ENCODE data around the gene S100A10.
A peak's percentile ranks its signal among the peaks of the same experiment; 100 is the strongest.

The S100A10 gene

DNA sequence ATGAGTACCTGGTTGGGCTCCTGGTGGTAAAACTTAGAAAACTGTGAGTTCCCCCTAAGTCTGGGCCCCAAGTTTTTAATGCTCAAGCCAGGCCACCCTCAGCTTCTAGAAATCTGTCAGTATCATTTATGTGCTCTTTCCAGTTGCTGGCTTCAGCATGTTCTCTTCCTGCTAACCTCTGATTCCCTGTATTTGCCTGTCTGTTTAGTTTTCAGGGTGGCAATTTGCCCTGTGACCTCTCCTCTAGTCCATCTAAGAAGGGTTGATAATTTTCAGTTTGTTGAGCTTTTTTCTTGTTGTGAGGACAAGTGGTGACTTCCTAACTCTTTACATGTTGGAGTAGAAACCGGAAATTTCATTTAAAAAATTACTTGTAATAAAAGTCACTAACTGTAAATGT lies 16.0 kb upstream of the S100A10 start:
- DNase-seq: no peak

DNA sequence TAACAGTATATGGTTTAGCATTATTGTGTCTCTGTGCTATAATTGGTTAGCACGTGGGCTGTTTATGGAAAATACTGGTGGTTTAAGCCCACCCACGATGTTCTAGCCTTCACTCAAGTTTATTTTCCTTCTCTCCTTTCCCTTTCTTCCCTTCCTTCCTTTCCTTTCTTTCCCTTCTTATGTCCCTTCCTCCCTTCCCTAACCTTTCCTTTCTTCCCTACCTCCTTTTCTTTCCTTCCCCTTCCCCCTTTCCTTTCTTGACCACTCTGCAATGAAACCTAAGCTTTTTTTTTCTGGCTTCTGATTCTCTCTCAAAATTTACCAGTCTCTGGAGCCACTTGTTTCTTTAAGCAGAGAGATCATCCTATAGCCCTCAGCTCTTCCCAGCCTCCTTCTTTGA lies 13.4 kb upstream of the S100A10 start:
- no peak for DNase-seq

DNA sequence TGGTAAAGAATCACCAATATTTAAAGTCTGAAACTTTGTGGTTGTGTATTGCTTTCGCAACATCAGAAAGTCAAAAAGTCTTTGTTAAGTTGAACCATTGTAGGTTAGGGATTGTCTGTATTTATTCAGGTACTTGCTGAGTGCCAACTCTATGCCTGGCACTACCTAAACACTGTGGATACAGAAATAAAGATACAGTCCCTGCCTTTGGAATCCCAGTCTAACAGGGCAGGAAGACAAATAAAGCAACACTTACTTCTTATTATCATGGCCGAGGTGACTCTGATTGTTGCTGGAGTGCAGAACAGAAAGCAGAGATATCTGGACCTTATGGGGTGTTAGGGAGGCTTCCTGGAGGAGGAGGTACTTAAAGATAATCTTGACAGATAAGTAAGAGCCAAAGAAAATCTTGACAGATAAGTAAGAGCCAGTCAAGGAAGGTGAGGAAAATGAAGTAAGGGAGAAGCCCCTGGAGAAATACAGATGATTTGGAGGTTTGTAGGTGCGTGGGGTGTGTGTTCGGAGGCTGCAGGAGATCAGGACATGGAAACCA lies 11.8 kb upstream of the S100A10 start:
- DNase-seq: no peak

DNA sequence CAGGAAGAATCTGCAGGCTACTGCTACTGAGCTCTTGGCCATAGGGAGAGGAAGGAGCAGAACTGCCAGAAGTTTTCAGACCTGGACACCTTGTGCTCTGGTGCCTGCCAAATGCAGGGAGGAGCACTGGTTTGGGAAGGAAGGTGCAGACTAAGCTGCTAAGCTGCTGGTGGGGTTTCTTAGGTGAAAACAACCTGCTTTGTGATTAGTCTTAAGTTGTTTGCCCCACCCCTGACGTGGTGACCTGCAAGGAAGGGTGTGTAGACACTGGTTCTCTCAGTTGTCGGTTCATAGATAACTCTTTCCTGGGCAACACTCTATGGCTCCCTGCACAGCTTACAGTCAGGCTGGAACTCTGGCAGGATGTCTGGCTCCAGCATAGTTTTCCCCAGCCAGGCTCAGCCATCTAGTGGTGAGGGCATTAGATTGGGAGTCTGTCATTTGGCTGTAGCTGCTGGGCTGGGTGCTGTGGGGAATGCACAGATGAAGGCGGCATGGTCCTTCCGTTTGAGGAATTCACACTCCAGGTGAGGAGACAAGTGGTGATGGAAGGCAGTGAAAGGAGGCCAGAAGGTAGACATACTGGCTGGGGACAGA lies 10.3 kb upstream of the S100A10 start:
- no peak for DNase-seq

DNA sequence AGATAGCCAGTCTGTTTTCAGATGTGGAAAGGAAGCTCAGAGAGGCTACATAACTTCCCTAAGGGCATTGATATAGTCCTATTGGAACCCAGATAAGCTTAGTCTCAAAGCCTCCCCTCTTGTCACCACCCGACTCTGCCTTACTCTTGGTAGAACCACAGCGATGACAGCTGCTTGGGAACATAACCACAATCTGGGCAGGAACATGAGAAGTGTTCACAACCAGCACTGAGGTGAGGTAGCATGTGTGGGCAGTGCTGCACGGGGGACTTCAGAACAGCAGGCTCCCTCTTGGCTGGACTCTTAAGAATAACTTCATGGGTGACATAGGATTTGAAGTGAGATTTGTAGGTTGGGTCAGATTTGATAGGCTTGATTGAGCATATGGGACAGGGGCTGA lies 9.3 kb upstream of the S100A10 start:
- DNase-seq: no peak

DNA sequence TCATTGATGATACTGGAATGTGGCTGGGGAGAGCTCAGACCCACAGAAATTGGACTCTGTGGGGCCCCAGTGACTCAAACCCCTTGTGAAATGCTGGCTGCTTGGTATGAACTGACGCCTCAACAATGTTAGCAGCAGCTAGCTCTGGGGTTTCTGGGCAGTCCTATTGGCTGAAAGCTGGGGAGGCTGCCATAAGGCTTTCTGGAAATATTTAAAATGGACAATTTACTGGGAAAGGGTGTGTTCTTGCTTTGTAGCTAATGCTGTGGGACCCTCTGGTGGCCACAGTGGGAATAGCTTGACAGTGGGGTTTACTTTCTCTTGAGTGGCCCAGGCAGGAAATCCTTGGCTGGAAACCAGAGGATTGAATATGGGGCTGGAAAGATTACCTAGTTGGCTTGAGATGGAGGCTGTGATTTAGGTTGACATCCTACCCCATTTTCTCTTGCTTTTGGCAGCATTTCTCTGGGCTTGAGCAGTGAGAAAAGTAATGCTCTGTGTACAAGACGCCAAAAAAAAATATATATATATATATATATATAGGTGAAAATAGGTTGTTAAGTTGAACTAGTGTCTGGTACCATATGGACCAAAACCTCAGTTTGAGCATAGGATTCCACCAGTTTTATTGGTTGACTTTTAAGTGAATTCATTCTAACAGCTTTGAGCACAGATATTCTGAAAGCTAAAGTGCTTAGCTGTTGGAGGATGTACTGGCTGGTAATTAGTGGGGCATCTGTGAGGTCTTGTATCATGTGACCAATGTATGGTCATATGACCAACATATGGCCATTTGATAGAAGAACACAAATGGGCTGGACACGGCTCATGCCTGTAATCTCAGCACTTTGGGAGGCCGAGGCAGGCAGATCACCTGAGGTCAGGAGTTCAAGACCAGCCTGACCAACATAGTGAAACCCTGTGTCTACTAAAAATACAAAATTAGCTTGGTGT lies 8.2 kb upstream of the S100A10 start:
- DNase-seq: peak; percentile 22

DNA sequence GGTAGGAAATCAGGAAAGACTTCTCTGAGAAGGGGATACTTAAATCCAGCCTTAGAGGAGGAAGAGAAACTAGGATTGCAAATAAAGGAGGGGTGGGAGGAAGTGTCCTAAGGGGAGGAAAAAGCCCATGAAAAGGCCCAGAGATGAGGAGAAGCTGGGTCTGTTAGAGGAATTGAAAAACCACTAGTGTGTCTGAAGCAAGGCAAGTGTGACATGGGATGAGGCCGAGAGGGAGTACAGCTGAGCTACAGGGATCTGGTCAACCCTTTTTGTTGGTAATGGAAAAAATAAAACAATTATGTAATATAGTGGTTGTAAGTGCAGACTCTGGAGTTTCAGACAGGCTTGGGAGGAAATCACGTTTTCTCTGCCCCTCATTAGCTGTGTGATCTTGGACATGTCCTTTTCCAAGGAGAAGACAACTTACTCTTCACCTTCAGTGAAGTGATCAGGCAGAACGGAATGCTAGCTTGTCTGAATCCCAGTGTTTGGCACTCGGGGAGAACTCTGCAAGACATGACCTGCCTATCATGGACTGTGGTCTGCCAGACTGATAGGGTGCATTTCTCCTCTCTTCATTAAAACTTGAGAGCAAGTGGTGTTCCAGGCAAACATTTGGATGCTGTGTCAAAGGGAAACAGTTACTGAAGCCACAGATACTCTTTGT lies 7.4 kb upstream of the S100A10 start:
- DNase-seq: no peak

DNA sequence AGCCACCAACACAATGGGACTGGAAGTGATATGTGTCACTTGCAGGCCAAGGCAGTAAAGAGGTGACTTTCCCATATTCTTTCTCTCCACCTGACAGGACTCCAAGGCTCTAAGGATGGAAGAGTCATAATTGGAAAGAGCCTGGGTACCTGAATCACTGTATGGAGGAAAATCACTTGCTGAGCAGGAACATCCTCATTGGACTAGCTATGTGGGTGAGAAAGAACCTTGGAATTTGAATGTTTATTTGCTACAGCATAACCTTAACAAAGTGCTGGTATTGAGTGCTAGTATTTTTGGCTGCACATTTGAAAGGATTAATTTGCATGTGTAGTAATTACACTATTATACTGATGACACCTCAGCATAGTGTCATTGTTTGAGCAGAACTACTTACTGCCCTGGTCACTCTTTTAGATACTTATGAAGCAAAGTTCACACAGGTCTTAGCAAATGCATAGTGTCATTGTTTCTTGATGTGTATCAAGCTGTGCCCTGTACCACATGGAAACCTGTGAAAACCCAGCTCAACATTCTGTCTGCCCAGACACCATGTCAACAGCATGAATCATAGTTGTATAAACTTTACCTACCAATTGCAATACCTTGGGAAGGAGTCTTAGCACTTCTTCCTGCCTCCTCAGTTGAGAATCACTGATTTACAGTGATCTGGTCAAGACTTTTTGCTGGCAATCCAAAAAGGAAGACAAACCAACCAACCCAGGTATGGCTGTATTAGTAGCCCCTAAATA lies 5.1 kb upstream of the S100A10 start:
- no peak for DNase-seq

DNA sequence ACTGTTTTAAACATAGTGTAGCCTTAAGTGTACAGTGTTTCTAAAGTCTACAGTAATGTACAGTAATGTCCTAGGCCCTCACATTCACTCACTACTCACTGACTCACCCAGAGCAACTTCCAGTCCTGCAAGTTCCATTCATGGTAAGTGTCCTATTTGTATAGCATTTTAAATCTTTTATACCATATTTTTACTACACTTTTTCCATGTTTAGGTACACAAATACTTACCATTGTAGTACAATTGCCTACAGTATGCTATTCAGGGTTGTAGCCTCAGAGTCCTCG lies 3.6 kb upstream of the S100A10 start:
- no peak for DNase-seq

DNA sequence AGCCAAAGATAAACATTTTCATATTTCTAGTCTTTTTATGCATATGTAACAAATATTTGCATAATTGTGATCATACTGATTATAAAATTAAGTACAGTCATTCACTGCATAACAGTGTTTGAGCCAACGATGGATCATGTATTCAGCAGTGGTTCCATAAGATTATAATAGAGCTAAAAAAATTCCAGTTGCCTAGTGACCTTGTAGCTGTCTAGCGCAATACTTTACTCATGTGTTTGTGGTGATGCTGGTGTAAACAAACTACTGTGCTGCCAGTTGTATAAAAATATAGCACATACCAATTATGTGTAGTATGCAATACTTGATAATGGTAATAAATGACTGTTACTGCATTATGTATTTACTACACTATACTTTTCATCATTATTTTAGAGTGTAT lies 2.1 kb upstream of the S100A10 start:
- no peak for DNase-seq

DNA sequence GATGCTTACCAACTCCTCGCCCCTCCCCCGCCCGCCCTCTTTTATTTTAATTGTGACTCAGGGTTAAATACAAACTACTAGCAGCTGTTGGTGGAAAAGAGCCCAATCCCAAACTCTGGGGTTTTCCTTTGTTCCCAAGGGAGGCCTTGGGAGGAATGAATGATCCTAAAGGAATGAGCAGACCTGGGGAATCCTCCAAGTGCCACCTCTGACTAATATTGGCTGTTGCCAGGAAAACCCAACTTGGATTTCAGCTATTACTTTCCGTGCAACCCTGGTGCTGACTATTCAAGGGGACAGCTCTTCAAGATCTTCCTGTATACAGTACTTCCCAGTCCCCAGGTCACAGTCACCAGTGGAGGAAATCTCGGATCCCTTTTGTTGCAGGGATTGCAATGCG lies 1.3 kb upstream of the S100A10 start:
- no peak for DNase-seq

DNA sequence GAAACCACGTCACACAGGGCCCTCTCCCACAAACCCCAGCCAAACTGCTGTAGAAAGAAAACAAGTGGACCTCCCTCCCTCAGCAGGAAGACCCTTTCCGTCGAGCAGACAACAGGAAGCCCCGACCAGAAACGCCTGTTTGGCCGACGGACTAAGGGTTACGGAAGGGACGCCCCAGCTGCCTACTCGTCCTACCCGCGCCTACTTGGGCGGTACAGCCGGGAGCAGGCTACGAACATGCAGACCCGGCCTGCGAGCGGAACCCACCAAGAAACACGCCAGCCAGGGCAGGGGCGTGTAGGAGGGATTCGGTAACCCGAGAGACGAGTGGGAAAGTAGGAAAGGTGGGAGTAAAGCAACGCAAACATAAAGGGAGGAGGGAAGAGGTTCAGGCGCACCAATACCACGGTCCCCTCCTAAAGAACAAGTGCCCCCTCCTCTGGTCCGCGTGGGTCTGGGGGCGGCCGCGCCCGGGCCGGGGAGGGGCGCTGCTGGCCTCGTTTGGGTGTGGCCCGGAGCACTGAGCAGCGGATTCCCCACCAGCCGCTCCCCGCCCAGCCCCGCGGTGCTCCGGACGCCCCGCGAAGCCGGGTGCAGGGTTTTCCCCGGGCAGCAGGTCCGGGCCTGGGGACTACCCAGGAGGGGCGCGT lies 450 bp downstream of the S100A10 start:
- no peak for DNase-seq

DNA sequence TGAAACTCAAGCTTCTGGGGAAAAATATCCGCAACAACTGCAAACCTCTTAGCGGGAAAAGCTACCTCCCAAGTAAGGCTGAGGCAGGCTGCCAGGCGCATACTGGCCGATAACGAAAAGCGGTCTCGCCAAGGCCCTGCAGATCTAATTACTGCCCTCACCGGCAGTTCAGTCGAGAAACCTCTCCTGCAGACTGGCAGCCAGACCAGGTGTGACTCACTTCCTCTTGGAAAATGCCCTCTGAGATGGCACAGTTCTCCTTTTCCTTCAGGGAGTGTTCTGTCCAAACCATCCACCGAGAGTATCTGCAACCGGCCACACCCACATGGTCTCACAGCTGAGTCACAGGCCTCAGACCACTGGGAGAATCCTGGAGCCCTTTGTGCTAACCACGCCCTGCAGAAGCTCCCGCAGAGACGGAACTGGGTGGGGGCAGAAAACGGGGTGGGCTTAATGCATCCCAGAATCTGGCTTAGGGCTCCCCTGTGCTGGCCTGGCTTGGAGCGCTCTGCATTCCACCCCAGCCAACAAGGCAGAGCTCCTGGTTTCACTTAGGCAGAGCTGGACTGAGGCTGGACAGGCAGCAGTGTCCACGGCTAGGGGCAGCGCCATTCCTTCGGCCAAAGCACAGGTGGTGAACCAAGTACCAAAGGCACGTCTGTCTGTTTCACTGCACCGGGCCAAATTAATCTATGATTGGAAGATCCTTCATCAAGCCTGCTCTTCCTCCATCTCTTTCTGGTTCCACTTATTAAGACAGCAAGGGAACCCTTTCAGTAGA lies 1.2 kb downstream of the S100A10 start:
- no peak for DNase-seq

DNA sequence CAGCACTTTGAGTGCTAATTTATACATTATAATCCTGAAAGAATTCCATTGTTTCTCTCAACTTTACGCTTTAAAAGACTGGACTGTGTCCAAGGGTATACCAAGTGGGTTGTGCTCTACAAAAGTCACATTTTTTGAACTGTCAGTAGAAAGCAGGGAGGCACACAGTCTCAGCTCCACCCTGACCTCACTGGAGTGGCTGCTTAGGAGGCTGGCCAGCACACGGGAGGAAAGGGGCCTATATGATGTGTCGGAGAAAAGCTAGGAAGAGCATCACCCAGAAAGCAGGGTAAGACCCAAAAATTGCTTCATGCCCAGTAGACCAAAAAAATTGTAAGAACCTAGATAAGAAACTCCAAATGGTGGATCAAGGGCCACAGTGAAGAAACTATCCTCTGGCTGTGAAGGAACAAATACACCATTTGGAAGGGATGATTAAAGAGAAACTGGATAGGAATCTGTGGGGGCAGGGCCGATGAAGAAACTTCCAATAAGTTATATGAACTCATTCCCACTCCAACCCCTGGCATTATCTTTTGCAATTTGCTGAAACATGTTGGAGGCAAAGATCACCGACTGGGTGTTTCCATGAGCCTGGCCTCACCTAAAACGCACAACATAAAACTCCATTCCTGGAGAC lies 1.9 kb downstream of the S100A10 start:
- no peak for DNase-seq

DNA sequence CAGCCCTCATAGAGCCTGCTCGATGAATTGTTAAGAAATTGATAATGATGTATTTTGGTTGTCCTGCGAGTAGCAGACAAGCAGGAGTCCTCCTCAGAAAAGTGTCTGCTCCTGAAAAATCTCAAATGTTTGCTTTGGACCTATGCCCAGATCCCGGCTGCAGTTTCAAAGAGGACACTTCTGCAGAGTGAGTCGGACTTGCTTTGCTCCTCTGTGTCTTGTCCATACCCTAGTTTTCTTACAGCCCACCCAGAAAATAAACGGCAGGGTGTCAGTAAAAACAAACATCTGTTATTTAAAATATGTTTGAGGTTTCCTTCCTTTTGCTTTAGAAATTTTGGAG lies 2.8 kb downstream of the S100A10 start:
- no peak for DNase-seq

DNA sequence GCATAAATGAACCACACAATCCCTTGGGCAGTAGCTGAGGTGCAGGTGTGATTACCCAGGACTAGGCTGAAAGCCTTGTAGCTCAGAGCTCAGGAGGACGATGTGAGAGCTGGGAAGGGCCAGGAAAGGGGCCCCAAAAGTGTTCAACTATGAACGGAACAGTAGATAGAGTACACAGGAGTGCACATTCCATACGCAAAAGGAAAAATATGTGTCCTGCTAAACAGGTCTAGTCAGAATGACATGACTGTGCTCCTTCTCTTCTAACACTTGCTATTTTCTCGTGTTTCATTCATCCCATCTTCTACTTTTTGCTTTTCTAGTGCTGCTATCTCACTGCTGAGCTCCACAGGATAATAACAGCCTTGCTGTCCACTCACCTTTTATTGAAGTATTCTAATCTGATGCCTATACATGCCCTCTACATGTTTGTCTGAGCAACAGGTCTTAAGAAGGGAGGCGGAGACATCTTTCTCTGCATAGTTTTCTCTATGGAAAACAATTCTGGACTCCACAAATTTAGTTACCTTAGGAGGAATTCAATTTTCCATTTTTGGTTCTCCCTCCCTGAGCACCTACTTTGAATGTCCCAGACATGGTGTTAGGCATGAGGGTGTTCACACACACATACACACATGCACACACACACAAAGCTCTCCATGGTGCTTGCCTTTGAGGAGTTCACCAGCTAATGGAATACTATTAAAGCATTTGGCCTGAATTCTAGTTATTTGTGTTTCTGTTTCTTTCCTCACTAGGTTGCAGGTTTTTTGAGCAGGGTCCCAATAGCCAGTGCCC lies 3.4 kb downstream of the S100A10 start:
- DNase-seq: no peak

DNA sequence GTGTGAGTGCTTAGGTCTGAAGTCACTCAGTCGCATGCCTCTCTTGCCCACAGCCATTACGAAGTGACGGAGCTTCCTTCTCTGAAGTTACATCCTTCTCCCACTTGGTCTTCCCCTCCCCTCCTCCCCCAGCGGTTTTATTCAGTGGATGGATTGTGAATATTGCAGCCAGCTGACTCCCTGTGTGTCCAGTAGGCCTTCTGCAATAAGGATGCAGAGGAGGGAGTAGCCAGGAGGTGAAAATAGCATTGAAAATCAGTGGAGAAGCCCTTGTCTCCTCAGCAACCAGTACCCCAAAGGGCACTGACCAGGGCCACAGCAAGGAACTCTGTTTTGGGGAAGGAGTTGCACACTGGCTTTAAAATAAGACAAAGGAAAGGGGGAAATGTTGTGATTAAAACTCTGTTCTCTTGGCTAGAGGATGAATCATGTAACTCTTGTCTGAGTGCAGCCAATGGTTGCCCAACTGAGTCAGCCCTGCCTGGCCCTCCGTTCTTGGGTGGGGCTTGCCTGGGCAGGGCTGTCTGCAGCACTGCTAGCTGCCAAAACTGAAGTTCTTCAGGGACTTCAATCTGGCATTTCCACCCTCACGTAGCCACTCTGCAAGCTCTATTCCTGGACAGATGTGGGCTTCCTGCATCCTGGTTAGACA lies 4.3 kb downstream of the S100A10 start:
- no peak for DNase-seq

DNA sequence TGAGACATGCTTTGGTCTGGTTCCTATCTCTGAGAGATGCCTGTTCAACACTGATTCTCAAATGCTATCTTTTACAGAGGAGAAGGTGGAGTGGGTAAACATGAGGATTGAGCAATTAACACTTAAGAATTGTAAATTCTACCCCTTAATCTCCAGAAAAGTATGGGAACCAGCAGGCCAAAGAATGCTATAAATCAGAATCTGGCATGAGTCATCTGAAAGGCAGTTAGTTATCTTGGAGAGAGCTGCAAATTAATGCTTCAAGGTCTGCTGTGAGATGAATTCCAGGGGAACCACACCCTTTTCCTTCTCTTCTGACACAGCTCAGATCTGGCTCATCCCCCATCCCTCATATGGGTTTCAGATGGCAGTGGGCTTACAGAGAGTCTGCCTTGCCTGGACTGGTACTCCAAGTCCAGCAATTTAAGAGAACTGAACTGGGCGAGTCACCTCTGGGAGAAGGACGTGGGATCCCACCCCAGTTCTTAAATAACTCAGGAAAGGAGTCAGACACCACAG lies 5.2 kb downstream of the S100A10 start:
- no peak for DNase-seq

DNA sequence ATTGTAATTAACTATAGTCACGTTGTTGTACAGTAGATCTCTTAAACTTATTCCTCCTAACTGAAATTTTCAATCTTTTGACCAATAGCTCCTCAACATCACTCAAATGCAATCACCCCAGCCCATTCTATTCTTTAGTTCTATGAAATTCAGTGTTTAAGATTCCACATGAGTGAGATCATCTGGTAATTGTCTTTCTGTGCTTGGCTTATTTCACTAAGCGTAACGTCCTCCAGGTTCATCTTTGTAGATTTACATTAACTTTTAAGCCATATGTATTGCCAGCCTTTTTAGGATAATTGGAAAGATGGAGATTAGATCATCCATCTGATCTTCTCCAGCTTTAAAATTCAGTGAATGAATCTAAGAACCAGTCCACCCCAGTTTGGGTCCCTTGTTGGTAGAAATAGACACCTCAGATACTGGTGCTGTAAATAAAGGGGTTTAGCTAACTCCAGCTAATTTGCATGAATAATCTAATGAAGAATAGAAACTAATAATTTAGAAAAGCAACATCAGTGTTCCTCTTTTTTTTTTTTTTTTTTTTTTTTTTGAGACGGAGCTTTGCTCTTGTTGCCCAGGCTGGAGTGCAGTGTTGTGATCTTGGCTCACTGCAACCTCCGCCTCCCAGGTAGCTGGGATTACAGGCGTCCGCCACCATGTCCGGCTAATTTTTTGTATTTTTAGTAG lies 7.0 kb downstream of the S100A10 start:
- DNase-seq: no peak

Measured in NCI-H2107 (cell line).